ENCODE data around the gene TRPM3. TPM values are rescaled to one million over a fixed set of nuclear protein-coding genes. Genes with fewer than 3 reads are reported as not detected.

Gene TRPM3
- total and polyA plus RNA-seq, 2 of the 8 experiments (the other 6 are each of a cell fraction or from before 2014, with no cell fraction given): 2.4 to 10.9 TPM

- no peak for TF ChIP-seq ATF2 (IDR thresholded peaks at IDR 0.05; ENCODE audit: low read length)
- TF ChIP-seq JUND (IDR thresholded peaks at IDR 0.05; ENCODE audit: low read length): no peak
These were observed 485.6 kb downstream of the TRPM3 start (continued) for GRCh38 chr9:70635790-70636189.

Measured in H1 (cell line).